GM12864 (cell line): Measurements from ENCODE around the gene TESMIN.

ENCODE experiments used
- DNase-seq: peaks from one replicate; pipeline ENCODE4 v3.0.0-alpha.2; 2011; ENCODE audit warnings: low read depth
- H3K4me3 ChIP-seq: 2 replicates; pipeline ENCODE4 v1.5.1; 2011; ENCODE audit warnings: mild to moderate bottlenecking, low read depth, low read length, control low read depth
- TF ChIP-seq, protein P1 (sequence below): IDR thresholded peaks from 2 replicates; pipeline ENCODE4 v1.5.1; 2011; ENCODE audit warnings: low read depth, mild to moderate bottlenecking, moderate library complexity, low read length, control low read depth, inconsistent platforms; ENCODE audit errors: missing control alignments

TESMIN gene

DNA sequence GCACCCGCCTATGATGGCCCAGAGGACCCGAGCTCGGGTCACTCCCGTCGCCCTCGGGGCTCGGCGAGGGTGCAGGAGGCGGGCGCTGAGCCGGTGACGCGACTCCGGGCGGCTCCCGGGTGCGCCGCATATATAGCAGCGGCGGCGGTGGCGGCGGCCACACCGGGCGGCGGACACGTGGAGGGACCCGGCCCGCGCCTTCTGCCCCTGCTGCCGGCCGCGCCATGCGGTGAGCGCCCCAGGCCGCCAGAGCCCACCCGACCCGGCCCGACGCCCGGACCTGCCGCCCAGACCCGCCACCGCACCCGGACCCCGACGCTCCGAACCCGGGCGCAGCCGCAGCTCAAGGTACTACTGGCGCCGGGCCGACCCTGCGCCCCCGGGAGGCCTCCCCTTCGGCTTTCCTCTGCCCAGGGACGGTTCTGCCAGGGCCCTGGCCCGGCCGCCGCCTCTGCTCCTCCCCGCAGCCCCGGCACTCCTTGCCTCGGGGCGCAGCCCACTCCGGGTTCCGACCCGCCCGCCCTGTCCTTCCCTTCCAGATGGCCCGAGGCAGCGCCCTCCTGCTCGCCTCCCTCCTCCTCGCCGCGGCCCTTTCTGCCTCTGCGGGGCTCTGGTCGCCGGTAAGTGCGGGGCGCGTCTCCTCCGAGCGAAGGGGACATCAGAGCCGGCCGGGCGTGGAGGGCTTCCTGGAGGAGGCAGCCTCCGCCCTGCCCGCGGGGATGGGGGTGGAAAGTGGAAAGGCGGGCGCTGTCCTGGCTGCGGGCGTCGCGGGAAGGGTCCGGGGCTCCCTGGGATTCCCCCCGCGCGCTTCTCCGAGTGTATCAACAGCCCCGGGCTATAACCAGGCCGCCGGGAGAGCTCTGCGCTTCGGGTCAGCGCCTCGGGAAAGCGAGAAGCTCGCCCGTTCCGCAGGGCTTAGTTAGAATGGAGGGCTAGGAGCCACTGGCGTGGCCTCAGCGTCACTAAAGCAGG lies 66.6 kb downstream of the TESMIN start, which contains the start of gene GAL:
TSS of gene GAL (plus strand) at position 160 of the 972 bp plus-strand sequence. CDS start at position 540, 380 bp downstream.
- H3K4me3 ChIP-seq, result no peak within 1 kb of the TSS
- TF ChIP-seq, protein P1, sequence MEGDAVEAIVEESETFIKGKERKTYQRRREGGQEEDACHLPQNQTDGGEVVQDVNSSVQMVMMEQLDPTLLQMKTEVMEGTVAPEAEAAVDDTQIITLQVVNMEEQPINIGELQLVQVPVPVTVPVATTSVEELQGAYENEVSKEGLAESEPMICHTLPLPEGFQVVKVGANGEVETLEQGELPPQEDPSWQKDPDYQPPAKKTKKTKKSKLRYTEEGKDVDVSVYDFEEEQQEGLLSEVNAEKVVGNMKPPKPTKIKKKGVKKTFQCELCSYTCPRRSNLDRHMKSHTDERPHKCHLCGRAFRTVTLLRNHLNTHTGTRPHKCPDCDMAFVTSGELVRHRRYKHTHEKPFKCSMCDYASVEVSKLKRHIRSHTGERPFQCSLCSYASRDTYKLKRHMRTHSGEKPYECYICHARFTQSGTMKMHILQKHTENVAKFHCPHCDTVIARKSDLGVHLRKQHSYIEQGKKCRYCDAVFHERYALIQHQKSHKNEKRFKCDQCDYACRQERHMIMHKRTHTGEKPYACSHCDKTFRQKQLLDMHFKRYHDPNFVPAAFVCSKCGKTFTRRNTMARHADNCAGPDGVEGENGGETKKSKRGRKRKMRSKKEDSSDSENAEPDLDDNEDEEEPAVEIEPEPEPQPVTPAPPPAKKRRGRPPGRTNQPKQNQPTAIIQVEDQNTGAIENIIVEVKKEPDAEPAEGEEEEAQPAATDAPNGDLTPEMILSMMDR, result no peak
- no peak for DNase-seq

DNA sequence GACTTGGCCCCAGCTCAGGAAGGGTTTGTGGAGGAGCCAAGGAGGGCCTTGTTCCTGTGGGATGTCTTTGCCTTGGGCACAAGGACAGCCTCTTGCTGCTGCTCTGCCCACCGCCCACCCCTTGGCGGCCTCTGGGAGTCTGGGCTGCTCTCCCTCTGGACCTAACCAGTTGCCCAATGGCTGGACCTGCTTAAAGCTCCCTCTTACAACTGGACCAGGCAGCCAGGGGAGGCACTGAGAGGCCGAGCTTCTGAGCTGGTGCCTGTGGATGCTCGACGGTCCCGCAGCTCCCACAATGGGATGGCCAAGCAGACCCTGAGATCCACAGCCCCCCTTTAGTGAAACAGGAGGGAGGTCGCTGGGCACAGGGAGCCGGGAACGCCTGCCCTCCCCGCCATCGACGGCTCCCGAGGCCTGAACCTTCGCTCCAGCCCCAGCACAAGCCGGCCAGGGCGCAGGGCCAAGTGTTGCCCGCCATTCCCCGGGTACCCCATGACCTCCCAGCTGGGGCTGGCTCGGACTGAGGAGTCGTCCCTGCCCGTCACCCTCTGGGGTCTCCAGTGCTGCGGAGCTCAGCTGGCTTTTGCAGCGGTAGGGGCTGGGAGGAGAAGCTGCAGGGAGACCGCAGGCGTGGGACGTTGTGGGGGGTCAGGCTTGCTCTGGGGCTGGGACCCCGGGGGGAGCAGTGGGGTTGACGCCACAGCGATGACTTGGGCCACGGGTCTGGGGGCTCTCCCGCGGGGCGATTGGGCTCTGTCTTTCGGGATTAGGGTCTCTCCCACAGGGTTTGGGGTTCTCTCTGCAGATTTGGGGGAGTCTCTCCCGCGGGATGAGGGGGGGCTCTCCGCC lies 67.6 kb downstream of the TESMIN start:
- DNase-seq, result no peak
- TF ChIP-seq, protein P1, result no peak
- H3K4me3 ChIP-seq, result no peak overlapping the region

DNA sequence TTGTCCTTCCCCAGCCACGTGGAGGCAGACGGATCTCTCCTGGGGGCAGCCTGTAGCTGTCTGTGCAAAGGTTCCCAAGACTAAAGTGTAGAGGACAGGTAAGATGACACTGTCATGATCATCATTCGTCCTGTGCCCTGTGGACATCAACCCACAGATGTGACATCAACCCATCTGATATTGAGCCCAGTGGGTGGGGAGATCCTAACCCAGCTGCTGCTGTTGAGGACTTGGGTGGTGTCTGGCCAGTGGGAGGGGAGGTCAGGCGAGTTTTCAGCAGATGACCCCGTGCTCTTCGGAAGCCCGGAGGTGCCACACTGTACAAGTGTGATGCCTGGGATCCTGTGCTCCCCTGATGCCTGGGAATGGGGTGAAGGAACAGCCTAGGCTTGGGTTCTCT lies 68.2 kb downstream of the TESMIN start:
- no peak for DNase-seq
- no peak overlapping the region for H3K4me3 ChIP-seq
- TF ChIP-seq, protein P1, result no peak

DNA sequence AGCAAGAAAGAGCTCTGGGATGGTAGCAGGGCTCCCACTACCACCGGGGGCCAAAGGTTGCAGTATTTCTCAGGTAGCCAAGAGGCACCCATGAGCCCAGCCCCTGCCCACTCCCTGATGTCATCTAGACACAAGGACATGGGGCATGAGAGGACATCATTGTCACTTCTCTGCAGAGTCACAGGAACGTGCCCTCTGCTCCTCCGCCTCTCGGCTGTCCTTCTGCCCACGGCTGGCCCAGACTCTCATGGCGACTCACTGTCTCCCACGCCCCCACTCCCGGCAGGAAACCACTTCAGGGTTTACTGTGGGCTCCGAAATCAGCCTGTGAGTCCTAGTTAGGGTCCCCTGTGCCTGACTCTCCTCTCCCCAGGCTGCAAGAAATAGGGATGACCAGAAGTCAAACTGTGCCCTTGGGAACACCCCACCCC lies 68.8 kb downstream of the TESMIN start:
- TF ChIP-seq, protein P1, result no peak
- H3K4me3 ChIP-seq, result no peak overlapping the region
- DNase-seq, result no peak

DNA sequence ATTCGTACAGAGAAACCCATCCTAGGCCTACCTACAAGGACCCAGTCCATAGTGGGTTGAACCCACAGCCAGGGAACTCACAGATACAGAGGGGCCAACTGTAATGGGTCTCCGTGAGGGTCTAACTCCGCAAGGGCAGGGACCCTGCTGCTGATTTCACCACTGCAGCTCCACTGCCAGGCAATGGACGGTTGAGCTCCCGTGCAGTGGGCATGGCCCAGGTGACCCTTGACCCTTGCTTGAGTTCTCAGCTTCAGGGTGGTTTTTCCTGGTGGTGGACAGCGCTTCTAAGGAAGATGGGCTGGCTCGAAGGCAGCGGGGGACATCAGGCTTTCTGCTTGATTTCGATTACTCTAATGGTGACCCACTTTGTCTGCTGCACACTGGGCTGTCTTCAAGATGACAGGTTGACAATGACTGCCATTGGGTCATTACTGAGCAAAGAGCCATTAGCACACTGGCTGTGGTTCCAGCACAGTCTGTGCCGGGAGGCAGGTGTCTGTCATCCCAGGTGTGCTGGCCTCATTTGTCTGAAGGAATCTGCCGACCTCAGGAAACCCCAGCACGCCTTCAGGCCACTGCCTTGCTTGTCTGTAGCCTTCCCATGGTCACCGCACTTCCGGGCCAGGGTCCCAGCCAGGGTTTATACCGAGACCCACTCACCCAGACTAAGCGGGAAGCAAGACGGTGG lies 70.6 kb downstream of the TESMIN start:
- DNase-seq, result no peak
- no peak overlapping the region for H3K4me3 ChIP-seq
- TF ChIP-seq, protein P1, result no peak

DNA sequence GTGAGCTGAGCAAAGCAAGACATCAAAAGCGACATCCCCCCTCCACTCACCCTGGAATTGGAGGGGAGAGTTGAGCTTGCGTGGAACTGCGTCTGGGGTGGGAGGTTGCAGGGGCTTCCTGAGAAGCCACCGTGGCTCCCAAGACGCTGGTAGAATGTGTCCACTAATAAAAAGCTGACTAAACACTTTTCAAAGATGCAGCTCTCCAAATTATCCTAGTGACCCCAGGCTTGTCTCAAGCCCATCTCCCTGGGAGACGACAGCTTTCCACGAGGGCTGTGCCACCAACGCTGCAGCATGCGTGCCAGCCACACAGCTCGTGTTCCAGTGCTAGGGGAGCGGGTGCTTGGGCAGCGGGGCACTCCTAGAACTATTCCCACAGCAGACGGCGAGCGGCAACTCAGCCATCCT lies 73.3 kb downstream of the TESMIN start:
- no peak overlapping the region for H3K4me3 ChIP-seq
- no peak for DNase-seq
- TF ChIP-seq, protein P1, result no peak
